GM18519 (cell line): Measurements from ENCODE around the gene ITPR3.

ENCODE experiments used
- ATAC-seq: cut with Tn5 transposase; IDR thresholded peaks from one replicate; pipeline ENCODE4 v1.9.1; 2021; ENCODE audit warnings: mild to moderate bottlenecking, moderate library complexity; ENCODE audit not compliant: unreplicated experiment, low FRiP score

The ITPR3 gene

DNA sequence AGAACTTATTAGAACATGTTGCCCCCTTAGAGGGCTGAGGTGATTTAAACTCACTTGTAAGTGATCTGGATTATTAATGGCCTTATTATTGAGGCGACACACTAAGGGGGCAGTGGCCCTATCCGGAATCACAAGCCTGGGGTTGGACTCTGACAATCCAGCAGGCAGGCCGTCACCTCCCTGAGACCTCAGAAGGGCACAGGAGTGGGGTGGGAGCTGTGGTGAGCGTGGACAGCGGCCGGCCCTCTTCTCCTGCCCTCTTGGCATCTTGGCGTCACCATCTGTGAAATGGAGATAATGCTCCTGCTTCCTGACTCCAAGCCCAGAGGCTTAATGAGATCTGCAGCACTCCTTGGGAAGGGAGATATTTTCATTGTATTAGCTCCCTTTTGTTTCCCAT is 106.0 kb downstream of the ITPR3 start:
- no peak for ATAC-seq

DNA sequence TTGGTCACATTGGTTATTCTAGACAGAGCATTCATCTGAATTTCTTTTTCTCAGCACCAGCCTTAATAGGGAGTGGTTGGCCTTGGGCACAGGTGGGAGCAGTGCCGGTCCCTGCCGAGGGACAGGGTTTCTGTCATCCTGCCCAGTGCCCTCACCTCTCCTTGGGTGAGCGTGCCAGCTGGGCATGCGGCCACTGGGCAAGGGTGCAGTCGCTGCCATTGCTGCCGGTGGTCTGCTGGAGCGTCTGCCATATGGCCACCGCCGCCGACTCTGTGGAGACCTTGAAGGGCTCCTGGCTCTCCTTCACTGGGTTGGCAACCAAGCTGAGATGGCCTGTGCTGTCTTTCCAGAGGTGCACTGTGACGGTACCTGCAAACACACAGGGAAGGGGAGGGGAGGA is 106.8 kb downstream of the ITPR3 start:
- ATAC-seq: no peak

DNA sequence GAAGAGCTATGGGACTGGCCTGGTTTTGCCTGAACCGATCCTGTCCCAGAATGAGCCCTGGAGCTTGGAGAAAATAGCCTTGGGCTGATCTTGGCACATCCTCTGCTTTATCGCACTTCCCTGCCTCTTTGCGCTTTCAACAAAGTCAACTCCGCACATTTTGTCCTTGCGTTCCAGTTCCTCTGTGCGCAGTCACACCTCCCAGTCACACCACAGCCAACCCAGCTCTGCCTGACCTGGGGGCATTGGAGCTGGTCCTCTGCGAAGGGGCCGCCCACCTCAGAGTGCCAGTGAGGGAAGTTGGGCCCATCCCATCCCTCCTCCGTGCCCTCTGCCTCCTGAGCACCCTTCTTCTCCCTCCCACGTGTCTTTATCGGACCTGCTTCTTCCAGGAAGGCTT is 107.3 kb downstream of the ITPR3 start:
- ATAC-seq: no peak

DNA sequence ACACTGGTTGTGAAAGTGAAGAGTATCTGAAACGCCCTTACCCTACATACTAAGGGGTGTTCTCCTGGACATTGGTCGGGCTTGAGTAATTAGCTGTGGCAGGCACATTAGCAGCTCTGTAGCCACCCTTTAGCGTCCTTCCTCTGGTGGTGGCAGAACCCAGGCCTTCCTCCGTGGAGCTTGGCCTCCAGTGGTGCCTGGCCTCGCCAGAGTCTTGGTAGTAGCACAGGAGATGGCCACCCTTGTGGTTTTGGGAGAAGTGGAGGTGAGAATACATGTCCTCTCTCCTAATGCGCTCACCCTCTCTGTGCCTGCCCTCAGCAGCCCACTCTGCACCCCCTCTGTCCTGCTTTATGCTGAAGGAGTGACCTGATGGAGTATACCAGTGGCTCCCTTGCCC is 107.9 kb downstream of the ITPR3 start:
- no peak for ATAC-seq

DNA sequence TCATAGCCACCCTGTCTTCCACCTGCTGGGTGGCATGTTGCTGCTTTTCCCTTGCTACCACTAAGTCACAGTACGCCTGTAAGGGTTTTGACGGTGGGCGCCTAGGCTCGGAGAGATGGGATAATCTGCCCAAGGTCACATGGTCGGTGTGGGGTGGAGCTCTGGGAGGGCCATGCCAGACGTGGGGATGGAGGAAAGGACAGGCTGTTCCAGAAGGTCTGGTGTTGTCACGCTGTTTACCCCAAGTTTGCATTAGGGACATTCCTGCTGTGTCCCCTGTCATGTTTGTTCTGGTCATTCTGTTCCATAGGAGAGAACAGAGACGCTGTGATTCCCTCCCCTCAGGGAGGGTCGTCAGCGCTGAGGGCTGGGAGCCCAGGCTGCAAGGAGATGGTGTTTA is 109.5 kb downstream of the ITPR3 start:
- ATAC-seq: no peak

DNA sequence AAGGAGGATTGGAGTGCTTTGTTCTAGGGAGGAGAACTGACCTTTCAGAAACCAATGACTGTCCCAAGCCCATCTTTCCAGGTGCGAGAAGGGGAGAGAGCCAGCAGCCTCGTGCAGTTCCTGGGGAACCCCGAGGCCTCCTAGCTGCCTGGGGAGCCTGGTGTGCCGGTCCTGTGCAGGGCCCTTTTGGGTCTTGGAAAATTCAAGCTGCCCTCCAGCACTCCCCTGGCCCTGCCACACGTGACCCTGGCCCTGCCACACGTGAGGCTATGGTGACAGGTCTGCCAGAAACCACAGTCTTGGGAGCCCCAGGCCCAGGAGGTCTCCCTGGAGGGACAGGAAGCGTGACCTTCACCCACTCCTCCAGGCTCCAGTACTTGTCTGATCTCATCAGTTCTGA is 109.9 kb downstream of the ITPR3 start:
- ATAC-seq: no peak

DNA sequence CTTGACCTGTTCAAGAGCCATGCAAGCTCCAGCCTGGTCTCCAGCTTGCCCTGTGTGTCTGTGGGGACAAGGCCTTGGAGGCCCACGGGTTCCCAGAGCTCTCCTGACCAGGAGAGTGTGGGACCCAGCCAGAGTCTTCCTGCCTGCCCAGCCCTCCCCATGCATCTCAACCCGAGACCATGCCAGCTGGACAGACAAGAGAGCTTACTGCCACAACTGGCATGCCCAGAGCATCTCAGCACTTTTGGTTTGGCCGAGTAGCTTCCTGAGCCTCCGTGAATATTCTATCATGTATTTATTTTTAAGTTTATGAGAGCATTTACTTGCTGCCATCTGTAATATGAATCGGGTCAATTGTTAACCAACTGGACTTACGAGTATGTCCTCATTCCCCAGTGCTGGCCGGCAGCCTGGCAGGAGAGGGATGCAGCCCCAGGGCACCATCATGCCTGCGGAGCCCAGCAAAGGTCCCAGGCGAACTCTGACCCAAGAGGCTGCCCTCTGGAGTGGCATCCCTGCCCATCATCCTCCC is 110.7 kb downstream of the ITPR3 start:
- no peak for ATAC-seq

DNA sequence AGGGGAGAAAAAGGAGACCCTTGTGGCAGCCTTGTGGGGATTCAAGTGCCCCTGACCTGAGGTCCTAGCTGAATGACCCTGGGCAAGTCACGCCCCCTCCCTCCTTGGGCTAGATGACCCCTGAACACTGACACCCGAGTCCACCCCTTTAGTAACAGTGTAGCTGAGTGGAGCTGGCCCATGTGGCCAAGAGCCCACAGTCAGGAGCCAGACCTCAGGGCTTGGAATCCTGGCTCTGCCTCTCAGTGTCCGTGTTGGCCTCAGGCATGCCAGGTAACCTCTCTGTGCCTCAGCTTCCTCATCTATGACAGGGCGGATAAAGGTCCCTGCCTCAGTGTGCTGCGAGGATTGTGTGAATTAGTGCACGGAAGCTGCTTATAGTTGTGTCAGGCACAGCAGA is 111.3 kb downstream of the ITPR3 start:
- no peak for ATAC-seq

DNA sequence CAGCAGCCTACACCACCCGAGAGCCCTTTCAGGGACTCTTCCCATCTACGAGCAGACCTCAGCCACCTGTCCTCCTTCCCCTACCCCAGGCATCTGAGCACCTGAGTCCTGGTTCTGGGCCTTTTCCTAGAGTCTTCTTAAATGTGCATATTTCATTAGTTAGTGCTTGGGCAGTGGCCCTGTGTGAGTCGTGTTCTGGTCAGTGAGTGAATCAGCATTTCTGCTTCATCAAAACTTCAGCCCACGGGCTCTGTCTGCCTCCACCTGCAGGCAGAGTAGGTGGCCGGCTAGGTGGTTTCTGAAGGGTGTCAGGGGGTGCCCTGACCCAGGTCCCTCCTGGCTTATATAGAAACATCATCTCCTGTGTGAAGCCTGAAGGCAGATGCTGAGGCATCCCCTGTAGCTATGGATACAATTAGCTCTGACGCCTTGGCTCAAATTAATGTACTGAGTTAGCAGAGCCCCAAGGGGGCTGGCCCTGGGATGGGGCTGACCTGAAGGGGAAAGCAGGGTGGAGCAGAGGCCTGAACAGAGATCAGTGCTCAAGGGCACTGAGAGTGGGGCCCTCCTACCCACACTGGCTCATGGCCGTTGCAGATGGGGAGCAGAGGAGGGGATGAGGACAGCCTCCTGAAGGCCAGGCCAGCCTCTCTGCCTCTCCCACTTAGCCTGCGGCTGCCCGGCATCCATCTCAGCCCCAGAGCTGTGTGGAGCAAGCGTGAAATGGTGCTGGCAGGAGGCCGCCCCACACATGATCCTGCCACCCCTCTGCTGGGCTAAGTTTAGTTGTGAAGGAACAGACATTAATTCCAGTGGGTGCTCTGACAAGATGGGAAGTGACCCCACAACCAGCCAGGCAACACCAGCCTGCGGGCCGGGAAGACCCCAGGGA is 111.9 kb downstream of the ITPR3 start:
- no peak for ATAC-seq

DNA sequence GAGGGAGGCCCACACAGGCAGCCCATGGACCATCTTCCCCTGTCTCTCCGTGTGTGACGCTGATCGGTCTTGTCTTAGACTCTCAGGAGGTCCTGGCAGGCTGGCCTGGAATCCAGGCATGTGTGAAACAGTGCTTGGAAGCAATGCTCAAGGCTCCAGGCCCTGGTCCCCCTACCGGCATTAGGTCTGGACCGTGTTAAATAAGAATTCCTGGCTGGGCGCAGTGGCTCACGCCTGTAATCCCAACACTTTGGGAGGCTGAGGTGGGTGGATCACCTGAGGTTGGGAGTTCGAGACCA is 112.5 kb downstream of the ITPR3 start:
- ATAC-seq: no peak

DNA sequence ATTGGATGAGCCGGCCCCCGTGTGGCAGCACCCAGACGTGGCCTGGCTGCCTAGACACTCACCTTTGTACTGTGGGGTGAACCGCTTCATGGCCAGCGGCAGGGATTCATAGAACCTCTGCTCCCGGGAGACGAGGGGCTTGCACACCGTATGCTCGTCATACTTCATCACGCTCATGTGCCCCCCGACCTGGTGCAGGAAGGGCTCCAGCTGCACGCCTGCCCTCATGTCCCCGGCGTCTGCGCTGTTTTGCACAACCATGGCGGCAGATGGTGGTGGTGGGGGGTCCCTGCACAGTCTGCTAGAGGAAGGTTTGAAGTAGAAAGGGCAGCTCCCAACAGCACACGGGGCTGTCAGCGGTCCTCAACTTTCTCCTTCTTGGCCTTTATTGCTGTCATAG is 114.1 kb downstream of the ITPR3 start:
- no peak for ATAC-seq

DNA sequence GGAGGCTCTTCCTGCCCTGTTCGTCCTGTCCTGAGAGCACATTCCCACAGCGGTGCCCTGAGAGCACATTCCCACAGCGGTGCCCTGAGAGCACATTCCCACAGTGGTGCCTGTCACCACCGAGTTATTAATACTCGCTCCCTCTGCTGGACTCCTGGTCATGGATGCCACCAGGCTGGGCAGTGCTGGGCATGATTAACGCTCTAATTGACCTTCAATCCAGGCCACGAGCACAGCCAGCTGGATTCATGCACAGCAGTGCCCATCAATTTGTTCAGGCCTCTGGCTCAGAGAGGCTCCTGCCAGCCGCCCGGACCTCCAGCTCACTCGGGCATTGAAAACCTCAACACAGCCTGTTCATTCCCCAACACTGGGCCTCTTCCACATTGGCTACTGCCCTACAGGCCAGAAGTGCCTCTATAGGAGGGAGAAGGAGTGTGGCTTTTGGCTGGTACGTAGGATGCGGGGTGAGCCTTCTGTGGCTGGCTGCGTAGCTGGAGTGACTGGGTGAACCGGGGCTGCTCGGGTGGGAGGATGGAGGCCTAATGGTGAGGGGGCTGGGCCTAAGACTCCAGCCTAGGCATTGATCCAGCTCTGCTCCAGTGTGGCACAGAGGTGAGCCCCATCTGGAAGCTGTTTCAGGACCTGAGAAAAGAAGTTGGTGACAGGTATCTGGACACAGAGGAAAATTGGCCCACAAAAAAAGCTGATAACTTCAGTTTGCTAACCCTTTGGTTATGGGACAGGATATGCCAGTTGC is 116.3 kb downstream of the ITPR3 start:
- ATAC-seq: no peak

DNA sequence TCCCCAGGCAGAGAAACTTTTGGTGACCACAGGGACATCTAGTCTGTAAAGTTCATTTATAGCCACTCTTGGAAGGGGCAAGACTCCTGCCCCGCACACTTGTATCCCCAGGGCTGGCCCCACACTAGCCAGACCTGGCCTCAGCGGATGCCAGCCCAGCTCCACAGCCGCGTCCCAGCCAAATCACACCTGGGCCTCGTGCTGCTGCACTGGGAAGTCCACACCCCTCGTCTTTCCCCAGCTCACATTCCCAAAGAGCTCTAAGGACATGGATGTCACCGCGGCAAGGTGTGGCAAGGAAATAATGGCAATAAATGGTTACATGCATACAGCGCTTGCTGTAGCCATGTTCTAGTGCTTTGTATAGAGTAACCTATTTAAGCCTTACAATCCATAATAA is 117.0 kb downstream of the ITPR3 start:
- ATAC-seq: no peak

DNA sequence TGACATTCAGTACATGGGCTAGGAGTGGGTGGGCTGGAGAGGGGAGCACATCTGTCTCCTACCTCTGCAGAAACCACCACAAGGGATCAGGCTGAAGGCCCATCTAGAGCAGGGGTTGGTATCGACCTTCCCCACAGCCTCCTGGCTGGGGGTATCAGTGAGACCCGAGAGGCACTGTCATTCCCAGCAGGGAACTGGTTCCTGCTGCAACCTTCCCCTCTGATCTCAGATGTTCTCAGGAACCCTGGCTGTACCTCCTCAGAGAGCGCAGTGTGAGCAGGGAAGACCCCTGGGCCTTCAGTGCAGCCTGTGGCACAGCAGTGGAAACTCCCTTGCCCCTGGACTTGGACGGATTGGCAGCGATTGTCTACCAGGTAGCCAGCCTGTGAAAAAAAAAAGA is 117.8 kb downstream of the ITPR3 start:
- ATAC-seq: no peak

DNA sequence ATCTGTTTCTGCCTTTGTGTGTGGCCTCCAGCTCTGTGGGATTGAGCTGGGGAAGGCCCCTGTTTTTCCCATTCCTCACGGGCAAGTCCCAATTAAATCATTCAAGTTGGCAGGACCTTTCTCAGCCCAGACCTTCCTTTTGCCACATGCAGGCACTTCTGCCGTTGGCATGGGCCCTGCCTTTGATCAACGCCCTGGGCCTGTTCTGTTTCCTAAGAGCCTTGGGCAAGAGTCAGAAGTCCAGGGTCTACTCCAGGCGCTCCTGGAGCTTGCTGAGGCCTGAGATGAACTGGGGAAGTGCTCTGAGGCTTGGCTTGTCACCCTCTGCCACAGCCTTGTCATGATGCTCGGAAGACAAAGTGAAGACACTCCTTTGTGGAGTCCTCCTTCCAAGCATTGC is 118.4 kb downstream of the ITPR3 start:
- no peak for ATAC-seq

DNA sequence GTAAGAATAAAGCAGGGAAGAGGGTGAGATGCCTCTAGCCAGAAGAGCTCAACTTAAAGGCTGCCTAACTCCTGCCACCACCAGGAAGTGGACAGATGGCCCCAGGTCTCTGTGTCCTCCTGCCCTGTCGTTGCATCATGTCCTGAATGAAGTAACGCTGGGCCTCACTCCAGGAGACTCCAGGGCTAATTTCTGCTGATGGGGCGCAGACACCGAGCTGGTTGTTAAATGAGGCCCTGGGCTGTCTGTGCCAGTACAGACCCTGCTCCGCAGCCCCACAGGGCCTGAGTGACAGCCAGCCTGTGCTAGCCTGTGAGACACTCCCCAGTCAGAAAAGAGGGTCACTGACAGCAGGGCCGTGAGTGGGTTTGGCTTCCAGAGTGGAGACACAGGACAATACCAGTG is 119.1 kb downstream of the ITPR3 start:
- ATAC-seq: no peak

DNA sequence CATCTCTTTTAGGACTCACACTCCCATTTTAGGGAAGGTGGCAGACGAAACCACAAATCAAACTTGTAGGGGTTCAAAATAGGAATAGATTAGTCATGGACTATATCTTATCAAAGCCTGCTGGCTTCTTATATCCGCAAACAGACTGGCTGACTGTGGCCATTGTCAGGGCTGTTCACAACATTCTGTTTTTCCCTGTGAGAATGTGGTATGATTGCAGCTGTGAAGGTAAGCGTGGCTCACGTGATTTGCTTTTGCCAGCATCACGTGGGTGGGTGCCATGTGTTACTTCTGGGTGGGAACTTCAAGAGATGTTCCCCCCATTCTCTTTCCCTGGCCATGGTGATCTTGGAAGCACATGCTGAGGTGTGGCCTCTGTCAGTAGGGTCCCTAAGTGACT is 119.7 kb downstream of the ITPR3 start:
- ATAC-seq: no peak

DNA sequence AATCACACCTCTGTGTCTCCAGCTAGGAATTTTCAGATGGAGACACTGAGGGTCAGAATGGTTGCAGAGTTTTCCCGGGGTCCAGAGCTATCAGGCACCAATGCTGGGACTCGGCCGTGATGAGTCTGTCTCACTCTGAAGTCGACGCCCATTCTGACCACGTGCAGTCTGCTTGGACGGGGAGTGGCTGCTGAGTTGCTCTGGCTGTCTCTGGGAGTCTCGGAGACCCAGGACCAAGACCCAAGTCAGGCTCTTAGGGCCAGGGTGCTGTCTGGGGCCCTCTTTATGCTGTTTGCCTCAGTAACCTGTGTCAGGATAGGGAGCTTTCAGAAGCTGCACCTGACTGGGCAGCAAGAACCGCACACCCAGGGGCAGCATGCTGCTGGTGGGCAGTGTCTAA is 121.0 kb downstream of the ITPR3 start:
- ATAC-seq: no peak

DNA sequence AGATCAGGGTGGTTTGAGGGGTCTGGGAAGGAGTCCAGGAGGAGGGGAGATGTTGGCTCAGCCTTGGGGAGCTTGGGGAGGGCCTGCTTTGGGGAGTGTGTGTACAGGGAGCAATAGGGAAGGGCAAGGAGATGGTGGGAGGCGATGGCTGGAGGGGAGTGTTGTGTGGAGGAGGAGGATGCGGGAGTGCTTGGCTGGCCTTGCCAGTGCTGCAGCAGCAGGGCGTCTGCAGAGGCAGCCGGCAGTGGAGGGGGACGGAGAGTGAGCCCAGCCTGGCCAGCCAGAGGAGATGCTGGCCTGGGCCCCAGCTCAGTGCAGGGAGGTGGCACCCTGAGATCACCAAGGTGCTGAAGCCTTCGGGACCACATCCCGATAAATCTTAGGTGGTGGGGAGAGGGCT is 121.7 kb downstream of the ITPR3 start:
- no peak for ATAC-seq

DNA sequence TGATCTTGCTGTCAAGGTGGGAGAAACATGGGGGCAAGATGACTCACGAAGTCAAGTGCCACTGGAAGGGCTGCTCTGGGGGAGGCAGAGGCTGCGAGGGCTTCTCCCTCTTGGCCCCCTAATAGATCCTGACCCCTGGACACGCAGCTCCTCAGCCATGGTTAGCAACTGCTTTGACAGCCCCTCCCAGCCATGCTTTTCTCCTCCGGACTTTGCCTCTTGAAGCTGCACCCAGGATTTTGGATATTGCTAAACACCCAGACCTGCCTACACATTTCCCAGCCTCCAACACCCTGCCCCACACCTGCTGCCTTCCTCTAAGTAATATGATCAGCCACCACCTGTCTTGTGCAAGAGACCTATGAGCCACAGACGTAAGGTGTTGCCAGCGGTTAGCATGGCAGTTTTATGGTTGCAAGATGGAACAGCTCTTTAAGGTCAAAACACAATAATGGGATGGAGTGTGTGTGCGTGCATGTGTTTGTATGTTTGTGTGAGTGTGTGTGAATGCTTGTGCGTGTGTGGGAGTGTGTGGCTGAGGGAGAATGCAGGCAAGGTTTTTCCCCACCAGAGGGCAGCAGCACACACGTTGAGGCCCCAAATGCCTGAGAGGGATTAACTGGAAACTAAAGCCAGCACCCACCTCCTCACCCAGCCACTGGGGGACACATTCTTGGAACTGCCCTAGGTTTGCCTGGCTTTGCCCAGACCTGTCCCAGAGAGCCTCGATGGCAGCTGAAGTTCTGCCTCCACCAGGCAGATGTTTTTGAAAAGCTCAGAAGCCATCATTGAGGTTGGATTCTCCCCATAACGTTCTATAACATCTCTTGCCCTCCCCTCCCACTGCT is 123.1 kb downstream of the ITPR3 start:
- ATAC-seq: no peak
